Ecto neural progenitor cell (in vitro differentiated cells): ENCODE measurements around the gene HTT.
A peak's percentile ranks its signal among the peaks of the same experiment; 100 is the strongest.
"Not testable (repeated sequence)": the region's sequence is repeated elsewhere in the genome, so short reads cannot be mapped to it uniquely, and the experiment has no call there.

ENCODE experiments used
- DNase-seq: peaks from one replicate; pipeline ENCODE4 v3.0.0-alpha.2; 2018; ENCODE audit warnings: low spot score

Gene HTT

DNA sequence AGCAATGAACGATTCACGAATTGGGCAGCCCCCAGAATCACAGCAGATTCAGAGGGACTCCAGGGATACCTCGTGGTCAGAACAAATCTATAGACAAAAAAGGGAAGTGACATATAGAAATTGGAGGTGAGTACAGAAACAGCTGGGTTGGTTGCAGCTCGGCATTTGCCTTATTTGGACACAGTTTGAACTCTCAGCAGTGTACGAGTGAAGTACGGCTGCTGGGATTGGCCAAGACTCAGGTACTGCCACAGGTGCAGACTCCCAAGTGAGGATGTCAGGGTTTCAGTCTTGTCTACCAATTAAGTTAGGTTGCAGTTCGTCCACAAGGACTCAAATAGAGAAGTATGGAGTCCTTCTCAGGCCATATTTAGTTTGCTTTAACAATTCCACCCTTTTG is 28.3 kb upstream of the HTT start:
- DNase-seq, result no peak

GRCh38 chr4:3046623-3047022 is 27.9 kb upstream of the HTT start:
- no peak for DNase-seq

- DNase-seq, result peak; percentile 70
These were observed 26.8 kb upstream of the HTT start for GRCh38 chr4:3047464-3048286.

DNA sequence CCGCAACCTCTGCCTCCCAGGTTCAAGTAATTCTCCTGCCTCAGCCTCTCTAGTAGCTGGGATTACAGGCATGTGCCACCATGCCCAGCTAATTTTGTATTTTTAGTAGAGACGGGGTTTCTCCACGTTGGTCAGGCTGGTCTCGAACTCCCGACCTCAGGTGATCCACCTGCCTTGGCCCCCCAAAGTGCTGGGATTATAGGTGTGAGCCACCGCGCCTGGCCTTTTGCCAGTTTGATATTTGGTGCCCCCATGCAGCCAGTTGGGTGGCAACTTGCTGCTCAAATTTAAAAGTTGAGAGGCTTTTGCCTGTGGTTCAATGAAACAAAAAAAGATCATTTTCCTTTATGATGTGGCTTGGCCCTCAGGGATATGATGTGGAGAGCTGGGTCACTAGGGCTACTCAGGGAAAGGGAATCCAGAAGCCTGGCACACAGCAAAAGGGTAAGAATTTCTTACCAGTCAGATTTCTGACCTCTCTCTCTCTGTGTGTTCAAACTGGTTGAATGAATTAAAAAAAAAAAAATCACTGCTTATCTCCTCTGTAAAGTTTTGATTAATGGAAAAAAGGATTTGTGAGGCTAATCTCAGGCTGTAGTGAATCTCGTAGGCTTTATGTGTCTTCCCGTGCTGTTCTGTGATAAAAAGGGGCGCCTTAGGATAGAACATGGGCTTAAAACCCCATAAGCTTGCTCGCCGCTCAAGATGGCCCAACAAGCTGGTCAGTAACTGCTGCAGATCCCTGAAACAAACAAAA is 23.2 kb upstream of the HTT start:
- DNase-seq, result not testable (repeated sequence)

DNA sequence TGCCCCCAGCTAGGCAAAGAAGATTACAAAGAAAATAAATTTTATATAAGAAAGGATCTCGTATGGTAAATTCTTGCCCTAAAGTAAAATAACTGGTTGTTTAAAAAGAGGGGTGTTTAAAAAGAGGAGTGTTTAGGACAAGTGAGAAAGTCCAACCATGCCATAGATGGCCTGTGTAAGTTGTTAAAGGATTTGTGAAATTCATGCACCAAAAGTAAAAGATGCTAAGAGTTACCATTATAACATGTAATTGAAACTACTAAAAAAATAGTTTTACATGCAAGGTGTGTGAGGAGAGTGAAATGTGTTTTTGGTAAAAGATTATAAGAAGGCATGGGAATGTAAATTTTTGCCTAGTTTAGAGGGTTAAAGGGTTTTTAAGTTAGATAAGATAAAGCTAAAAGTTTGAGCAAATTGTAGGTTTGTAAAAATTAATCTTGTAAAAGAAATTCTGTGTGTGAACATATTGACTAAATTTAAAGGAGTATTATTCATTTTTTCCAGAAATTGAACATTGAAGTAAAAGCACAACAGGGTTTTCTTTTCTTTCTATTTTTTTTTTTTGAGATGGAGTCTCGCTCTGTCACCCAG is 20.2 kb upstream of the HTT start:
- no peak for DNase-seq

DNA sequence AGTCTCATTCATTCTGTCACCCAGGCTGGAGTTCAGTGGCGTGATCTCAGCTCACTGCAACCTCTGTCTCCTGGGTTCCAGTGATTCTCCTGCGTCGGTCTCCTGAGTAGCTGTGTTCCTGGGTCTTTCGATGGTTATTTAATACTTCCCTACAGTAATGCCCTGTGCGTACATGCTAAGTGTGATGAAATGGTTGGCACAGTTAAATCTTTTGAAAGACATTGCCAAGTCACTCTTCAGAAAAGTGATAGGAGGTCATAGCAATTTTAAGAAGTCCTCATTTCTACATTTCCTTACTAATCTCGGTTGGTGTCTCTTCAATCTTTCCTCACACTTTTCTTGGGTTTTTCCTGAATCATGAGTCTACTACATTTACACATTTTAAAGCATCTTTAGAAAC is 14.5 kb upstream of the HTT start:
- no peak for DNase-seq

DNA sequence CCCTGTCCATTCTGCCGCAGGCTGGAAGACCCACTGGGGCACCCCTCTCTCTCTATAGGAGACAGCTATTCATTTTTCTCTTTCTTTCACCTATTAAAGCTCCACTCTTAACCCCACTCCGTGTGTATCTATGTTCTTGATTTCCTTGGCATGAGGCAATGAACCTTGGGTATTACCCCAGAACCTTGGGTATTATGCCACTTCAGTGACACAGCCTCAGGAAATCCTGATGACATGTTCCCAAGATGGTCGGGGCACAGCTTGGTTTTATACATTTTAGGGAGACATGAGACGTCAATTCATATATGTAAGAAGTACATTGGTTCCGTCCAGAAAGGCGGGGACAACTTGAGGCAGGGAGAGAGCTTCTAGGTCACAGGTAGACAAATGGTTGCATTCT is 13.5 kb upstream of the HTT start:
- DNase-seq, result no peak

GRCh38 chr4:3062471-3062870 is 12.0 kb upstream of the HTT start:
- no peak for DNase-seq

GRCh38 chr4:3065551-3065950 is 8.9 kb upstream of the HTT start:
- DNase-seq, result no peak

DNA sequence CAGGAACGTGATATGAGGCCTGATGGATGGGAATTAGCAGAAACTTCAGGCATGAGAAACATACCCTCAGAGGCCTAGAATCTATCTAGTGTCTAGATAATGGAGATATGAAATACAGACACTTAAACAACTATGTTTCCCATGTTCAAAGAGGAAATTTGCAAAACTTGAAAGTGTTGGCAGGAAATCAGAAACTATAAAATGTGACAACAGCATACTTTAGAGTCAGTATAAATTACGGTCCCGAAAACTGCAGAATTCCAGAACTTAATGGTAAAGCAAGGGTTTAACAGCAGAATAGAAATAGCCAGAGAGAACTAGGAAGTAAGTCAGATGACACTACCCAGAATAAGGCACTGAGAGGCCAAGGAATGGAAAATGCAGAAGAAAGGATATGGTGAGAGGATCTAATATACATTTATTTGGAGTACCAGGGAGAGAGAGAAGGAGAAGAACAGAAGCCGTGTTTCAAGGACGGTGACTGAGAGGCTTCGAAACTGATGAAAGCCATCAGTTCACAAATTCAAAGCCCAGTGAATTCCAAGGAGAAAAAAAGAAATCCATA is 7.6 kb upstream of the HTT start:
- no peak for DNase-seq

DNA sequence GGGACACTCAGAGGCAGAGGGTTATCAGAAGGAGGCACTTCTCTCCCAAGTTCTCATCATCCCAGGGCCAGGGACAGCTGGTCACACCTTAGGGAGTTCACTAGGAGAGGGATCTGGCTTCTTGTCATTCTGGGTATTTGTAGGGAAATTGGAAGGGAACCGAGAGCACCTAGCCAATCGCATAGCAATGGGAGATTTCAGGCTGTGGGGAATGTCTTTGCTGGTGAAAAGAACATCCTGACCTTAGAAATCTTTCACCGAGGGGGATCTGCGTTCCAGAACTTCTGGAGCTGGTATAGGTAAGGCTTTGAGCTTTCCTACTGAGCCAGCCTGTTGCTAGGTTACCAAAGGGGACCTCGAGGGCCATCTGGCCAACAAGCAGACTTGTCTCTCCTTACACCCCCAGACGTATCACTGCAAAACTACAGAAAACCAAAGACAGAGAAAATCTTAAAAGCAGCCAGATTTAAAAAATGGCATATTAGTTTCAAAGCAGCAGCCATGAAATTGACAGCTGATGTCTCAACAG is 6.9 kb upstream of the HTT start:
- DNase-seq, result no peak

GRCh38 chr4:3069661-3070199 is 4.8 kb upstream of the HTT start:
- DNase-seq, result no peak

DNA sequence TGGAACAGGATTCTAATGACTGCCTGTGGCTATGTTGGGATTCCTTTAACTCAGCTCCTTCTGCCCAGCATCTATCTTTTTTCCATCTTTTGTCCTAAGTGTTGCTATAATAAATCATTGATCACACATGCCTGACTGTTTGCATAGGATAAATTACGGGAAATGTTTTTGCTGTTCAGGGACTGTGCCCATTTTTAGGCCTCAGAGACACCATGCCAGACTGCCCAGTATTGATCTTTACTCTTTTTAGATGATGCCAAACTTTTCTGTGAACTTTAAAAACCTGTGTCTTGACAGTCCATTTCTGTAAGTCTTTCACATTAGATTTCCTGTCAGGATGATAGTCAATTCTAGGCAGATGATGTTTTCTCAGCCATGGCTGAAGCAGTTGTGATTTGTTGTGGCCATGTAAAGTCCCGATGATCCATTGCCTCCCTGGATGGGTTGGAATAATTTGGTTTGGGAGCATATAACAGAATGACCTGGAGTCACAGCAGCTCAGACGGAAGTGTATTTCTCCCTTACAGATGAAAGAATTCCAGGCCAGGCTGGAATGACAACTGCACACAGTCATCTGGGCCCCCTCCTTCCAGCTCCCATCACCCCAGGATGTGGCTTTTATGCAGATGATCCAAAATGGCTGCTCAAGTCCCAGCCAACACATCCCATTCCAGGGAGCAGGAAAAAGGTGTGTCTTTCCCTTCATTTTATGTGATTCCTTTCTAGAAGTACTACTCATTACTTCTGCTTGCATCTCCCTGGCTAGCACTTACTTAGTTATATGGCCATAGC is 3.6 kb upstream of the HTT start:
- no peak for DNase-seq

DNA sequence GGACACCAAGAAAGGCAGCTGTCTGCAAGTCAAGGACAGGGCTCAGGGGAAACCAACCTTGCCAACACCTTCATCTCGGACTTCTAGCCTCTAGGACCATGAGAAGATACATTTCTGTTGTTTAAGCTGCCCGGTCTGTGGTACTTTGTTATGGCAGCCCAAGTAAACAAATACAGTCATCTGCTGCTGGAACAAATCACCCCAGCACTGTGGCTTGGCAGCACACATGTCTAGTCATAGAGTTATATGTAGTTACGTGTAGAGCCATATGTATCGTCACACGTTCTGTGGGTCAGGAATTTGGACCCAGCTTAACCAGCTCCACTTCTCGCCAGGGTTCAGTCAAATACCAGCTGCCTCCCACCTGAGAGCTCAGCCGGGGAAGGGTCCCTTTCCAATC is 2.7 kb upstream of the HTT start:
- no peak for DNase-seq

GRCh38 chr4:3073158-3074077 is 1.1 kb upstream of the HTT start:
- DNase-seq, result no peak

GRCh38 chr4:3074846-3075651 is 568 bp downstream of the HTT start:
- peak; percentile 78 for DNase-seq

DNA sequence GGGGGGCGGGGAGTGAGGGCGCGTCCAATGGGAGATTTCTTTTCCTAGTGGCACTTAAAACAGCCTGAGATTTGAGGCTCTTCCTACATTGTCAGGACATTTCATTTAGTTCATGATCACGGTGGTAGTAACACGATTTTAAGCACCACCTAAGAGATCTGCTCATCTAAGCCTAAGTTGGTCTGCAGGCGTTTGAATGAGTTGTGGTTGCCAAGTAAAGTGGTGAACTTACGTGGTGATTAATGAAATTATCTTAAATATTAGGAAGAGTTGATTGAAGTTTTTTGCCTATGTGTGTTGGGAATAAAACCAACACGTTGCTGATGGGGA is 1.1 kb downstream of the HTT start:
- DNase-seq, result no peak

DNA sequence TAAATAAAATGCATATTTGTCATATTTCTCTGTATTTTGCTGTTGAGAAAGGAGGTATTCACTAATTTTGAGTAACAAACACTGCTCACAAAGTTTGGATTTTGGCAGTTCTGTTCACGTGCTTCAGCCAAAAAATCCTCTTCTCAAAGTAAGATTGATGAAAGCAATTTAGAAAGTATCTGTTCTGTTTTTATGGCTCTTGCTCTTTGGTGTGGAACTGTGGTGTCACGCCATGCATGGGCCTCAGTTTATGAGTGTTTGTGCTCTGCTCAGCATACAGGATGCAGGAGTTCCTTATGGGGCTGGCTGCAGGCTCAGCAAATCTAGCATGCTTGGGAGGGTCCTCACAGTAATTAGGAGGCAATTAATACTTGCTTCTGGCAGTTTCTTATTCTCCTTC is 3.3 kb downstream of the HTT start:
- no peak for DNase-seq

DNA sequence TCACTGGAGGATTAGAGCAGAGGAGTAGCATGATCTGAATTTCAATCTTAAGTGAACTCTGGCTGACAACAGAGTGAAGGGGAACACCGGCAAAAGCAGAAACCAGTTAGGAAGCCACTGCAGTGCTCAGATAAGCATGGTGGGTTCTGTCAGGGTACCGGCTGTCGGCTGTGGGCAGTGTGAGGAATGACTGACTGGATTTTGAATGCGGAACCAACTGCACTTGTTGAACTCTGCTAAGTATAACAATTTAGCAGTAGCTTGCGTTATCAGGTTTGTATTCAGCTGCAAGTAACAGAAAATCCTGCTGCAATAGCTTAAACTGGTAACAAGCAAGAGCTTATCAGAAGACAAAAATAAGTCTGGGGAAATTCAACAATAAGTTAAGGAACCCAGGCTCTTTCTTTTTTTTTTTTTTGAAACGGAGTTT is 5.2 kb downstream of the HTT start:
- DNase-seq, result no peak
